LHCN-M2 (cell line): ENCODE results near the gene IL2. TPM values are rescaled to one million over a fixed set of nuclear protein-coding genes. Genes with fewer than 3 reads are reported as not detected.

Source experiments
- DNase-seq: peaks from one replicate; pipeline ENCODE4 v3.0.0-alpha.2; 2012; ENCODE audit warnings: low read depth
- polyA plus RNA-seq: library from polyadenylated mRNA; unstranded; fragments of >200 nt; gene quantifications from one replicate; pipeline ENCODE4 v1.2.1, GENCODE V29; 2012; ENCODE audit warnings: missing spikeins
- total RNA-seq: library from RNA; depleted of rRNA; stranded (reverse); fragments of >200 nt; gene quantifications from 2 replicates; pipeline ENCODE4 v1.2.3, GENCODE V29; 2014; rRNA removed

Gene IL2
- not detected in 2 replicates for total RNA-seq
- polyA plus RNA-seq, result not detected

DNA sequence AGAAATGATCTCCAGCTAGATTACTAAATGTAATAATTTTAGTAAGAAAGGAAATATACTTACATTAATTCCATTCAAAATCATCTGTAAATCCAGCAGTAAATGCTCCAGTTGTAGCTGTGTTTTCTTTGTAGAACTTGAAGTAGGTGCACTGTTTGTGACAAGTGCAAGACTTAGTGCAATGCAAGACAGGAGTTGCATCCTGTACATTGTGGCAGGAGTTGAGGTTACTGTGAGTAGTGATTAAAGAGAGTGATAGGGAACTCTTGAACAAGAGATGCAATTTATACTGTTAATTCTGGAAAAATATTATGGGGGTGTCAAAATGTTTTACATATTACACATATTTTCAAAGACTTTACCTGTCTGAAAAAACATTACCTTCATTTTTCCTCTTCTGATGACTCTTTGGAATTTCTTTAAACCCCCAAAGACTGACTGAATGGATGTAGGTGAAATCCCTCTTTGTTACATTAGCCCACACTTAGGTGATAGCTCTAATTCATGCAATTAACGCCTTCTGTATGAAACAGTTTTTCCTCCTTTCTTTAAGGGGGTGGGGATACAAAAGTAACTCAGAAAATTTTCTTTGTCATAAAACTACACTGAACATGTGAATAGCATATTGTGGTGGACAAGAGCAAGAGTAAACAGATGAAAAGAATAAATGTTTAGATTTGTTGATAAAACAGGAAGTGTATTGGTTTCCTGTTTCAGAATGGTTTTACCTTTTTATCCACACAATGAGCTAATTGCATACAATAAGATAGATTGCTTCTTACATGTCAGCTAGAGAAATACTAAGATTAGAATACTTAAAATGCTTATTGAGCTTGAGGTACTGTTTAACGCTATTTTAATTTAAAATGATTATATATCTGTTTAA lies at the start of gene IL2:
Gene IL2, minus strand, starts transcription at position 495 of the 886 bp plus-strand sequence. Its CDS starts 285 bp downstream, at position 210.
- DNase-seq, result no peak

DNA sequence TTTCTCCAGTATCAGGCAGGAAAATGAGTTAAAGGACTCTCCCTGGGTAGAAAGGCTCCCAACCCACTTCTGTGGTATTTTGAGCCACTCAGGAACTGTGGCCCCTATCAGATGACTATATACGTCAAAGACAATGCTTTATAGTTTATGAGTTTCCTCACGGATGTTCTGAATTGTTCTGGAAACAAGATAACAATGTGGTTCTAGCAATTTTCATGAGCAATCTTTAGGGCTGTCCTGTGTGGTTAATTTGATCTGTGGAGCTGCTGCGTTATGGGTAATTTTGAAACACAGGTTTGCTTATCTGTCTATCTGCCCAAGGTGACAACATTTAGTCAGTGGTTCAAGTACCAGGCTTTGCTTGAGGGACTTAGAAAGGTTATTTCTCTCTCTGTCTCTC lies 46.7 kb upstream of the IL2 start:
- no peak for DNase-seq

DNA sequence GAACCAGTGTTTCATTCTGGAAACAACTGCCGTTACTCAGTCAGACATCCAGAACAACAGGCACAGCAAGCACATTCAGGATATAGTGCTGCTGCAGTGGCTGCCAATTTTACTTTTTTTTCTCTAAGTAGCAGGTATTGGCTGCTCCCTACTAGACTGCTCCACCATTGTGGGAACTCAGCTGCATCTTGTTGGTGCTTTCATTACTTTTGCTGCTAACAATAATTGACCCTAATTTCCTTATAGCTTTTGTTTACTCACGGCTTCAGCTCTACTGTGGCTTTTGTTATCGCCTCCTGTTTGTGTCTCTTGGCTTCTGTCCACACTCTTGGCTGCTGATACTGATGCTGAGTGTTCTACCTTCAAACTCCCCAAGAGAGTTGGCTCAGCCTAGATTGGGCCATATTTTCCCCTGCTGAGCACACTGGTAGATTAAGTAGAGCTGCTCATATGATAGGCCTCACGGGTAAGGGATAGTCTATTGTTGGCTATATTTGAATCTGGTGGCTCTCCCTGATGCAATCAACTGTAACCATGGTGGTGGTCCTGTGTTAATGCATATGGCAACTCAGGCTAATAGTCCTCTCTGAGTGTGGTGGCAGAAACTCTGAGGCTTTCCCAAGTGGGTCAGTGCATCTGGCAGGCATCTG lies 44.5 kb upstream of the IL2 start:
- DNase-seq, result no peak

DNA sequence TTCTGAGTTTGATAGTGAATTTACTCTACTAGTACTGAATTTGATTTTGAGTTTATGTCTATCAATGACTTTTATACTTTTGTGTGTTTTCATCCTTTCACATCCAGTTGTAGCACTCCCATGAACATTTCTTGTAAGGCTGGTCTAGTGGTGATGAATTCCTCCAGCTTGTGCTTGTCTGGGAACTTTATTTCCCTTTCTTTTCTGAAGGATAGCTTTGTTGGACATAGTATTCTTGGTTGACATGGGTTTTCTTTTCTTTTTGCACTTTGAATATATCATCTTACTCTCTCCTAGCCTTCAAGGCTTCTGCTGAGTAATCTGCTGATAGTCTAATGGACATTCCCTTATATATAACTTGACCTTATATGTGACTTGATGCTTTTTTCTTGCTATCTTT lies 32.5 kb upstream of the IL2 start:
- no peak for DNase-seq

GRCh38 chr4:122483481-122483880 lies 27.0 kb upstream of the IL2 start:
- no peak for DNase-seq

DNA sequence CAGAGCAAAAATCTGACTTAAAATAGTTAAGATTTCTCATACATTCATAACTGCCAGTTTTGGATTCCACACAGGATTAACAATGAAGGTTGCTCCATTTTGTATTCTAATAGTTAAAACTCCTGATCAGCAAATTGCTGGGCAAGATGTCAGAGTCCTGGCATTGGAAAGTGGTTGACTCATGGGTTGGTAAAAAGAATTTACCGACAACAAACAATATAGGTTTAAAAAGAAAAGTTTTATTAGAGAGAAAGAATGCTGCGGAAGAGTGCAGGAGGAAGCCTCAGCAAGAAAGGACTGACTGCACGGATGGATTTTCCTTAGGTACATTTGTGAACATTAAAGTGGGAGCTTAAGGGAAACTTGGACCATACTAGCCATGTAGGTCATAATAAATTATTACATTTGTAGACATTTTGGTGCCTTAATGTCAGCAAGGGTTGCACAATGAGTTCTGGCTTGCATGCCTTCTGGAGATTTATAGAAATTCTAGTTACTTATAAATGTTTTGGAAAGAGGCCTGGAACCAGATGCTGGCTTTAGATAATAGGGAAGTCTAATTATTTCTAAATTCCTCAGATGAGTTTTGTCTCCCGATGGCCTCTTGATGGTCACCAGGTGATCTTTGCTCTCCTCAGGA lies 25.4 kb upstream of the IL2 start:
- DNase-seq, result no peak

- DNase-seq, result no peak
Observed at GRCh38 chr4:122480655-122481487, 24.3 kb upstream of the IL2 start.

GRCh38 chr4:122479935-122480416 lies 23.5 kb upstream of the IL2 start:
- DNase-seq, result no peak

DNA sequence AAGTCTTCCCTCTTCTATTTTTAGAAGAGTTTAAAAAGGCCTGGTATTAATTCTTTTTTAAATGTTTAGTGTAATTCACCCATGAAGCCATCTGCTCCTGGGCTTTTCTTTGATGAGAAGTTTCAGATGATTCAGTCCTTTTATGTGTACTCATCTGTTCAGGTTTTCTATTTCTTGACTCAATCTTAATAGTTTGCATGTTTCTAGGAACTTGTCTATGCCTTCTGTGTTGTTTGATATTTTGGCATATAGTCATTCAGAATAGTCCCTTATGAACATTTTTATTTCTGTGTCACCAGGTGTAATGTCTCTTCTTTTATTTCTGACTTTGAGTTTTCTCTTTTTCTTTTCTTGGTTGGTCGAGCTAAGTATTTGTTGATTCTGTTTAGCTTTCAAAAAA lies 20.2 kb upstream of the IL2 start:
- no peak for DNase-seq

GRCh38 chr4:122476126-122476525 lies 19.6 kb upstream of the IL2 start:
- DNase-seq, result no peak

DNA sequence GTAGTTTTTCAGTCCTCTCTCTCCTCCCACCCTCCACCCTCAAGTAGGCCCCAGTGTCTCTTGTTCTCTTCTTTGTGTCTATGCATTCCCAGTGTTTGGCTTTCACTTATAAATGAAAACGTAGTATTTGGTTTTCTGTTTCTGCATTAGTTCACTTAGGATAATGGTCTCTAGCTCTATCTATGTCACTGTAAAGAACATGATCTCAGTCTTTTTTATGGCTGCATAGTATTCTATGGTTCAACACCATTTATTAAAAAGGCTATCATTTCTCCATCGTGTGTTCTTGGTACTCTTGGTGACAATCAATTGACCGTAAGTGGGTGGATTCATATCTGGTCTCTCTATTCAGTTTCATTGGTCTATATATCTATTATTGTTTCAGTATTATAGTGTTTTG lies 18.7 kb upstream of the IL2 start:
- no peak for DNase-seq

- no peak for DNase-seq
Observed at GRCh38 chr4:122469457-122469856, 12.9 kb upstream of the IL2 start.

DNA sequence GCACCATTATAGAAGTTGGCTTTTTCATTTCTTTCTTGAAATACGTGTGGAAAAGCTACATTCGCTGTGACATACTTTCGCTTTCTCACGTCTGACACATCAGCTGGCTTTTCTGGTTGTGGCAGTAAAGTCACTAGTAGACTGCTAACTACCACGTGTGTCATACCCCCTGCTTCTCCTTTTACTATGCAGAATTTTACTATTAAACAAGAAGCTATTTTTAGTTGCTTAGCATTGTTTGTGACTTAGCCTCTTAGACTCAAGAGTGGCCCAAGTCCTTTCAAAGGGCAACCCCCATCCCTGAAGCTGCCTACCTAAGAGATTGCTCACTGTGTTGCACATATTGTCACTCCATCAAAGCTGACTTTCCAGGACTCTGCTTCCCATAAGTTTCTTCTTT lies 2.1 kb upstream of the IL2 start:
- peak; percentile 20 for DNase-seq

- DNase-seq, result no peak
Observed at GRCh38 chr4:122453384-122453995, 3.0 kb downstream of the IL2 start.

GRCh38 chr4:122450847-122451246 lies 5.7 kb downstream of the IL2 start:
- DNase-seq, result peak; percentile 45

- no peak for DNase-seq
Observed at GRCh38 chr4:122434285-122434684, 22.2 kb downstream of the IL2 start.

DNA sequence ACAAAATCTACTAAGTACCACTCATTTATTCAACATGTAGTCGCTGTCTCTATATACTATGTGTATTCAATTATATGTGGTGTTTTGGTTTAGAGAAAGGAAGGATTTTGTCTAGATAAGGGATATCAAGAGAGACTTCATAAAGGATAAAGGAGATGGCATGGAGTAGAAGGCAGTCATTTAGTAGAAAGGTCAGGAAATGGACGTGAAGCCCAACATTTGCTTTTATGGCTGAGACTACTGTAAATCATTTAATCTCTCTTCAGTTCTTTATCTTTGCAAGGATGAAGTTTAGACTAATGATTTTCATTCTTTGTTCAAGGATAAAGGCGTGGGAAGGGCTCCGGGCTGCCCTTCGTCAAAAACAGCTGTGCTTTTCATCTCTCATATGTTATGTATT lies 25.2 kb downstream of the IL2 start:
- no peak for DNase-seq

DNA sequence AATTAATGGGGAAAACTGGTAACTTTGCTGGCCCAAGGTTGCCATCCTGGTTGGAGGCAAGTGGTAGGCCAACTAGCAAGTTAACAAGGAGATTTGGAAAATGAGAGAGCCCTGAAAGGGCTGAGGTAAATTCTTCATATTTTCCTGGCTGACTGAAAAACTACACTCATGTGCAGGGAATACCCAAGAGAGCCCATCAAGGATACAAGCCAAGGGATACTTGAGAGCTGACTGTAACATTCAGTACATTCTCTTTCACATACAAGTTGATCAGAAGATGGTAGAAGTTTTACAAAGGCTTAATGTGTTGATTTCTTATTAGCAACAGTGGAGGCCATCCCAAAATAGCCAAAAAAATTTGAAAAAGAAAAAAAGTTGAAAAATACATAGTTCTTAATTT lies 33.3 kb downstream of the IL2 start:
- no peak for DNase-seq

DNA sequence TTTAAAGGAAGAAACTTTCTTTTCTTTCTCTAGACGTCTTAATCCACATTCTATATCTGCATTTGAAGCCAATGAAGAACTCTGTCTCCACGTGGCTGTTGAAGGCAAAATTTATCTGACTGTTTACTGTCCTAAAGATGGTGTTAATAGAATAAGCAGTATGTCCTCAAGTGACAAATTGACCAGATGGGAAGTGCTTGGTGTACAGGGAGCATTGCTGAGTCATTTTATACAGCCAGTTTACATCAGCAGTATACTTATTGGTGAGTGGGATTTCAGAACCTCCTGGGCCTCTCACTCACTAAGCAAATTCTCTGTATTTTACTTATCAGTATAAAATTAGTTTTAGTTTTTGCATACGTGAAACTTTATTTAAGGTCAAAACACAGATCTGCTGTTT lies 44.0 kb downstream of the IL2 start:
- DNase-seq, result peak; percentile 2

DNA sequence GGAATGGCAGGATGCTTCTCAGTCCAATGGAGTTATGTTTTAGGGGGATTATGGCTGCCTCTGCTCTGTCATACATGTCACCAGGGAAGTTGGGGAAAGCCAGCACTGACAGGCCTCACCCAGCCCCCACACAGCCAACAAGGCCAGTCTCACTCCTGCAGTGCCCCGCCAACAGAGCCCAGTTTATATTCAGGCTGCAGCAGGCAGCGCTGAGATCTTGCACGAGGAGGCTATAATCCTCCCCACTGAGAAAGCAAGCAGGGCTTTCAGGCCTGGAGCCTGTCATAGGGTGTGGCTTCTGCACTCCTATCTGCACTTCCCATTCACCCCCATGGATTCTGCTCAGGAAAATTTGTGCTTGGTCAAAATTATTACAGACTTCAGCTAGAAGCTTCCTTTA lies 52.7 kb downstream of the IL2 start:
- no peak for DNase-seq
